B cell (primary cell): Measurements from ENCODE around the gene ADGRE1. TPM values are rescaled to one million over a fixed set of nuclear protein-coding genes. Genes with fewer than 3 reads are reported as not detected.

Experiments
- ATAC-seq: fragments of 200-7000 bp; cut with Tn5 transposase; one replicate; pipeline ENCODE4 v1.10.0; 2021; ENCODE audit warnings: low read depth, mild to moderate bottlenecking, moderate number of reproducible peaks, moderate library complexity
- CTCF ChIA-PET: fragments of 350-600 bp; sonication (Branson Sonifier 250); formaldehyde crosslinking; loops from one replicate; lab custom pipeline; 2021; ENCODE audit warnings: antibody characterized with exemption, inconsistent platforms; lab: Charles Lee
- POLR2A ChIA-PET: fragments of 350-600 bp; sonication (Branson Sonifier 250); formaldehyde crosslinking; loops from one replicate; lab custom pipeline; 2021; ENCODE audit warnings: antibody characterized with exemption; lab: Charles Lee
- DNase-seq: peaks from one replicate; pipeline ENCODE4 v3.0.0; 2013
- H2AFZ ChIP-seq: 2 replicates; pipeline ENCODE4 v1.6.1; 2012; ENCODE audit warnings: mild to moderate bottlenecking, low read depth, low read length; ENCODE audit not compliant: insufficient read depth, poor library complexity, severe bottlenecking
- H3K27ac ChIP-seq, 2 donors: 1 replicate in 1 of 2; 2 replicates in 1 of 2; pipeline ENCODE4 v1.5.1; 2012 to 2013; ENCODE audit warnings: low read length in 2 of 2, mild to moderate bottlenecking in 2 of 2, moderate library complexity in 1 of 2
- H3K27me3 ChIP-seq, 4 experiments: fragments of 200-600 bp in 1 of 4; sonication (generic) in 1 of 4; replicated peaks in 1 of 4; 1 replicate in 2 of 4; 2 replicates in 2 of 4; pipeline versions ENCODE4 v1.6.1 to v1.7.0; 2013 to 2016; ENCODE audit warnings: low read length in 3 of 4, mild to moderate bottlenecking in 2 of 4, mixed read lengths in 1 of 4, moderate library complexity in 1 of 4; ENCODE audit not compliant: insufficient read depth in 4 of 4, control insufficient read depth in 3 of 4; ENCODE audit errors: control extremely low read depth in 1 of 4
- H3K36me3 ChIP-seq, 2 experiments: replicated peaks in 1 of 2; 1 replicate in 1 of 2; 2 replicates in 1 of 2; pipeline versions ENCODE4 v1.6.1 to v1.7.1; 2013; ENCODE audit warnings: low read length in 1 of 2; ENCODE audit not compliant: insufficient read depth in 2 of 2, control insufficient read depth in 1 of 2; ENCODE audit errors: control extremely low read depth in 1 of 2, extremely low read depth in 1 of 2
- H3K4me1 ChIP-seq, 2 donors: fragments of 200-600 bp in 1 of 2; sonication (generic) in 1 of 2; 1 replicate in 1 of 2; 2 replicates in 1 of 2; pipeline versions ENCODE4 v1.5.1 to v1.6.1; 2013 to 2017; ENCODE audit warnings: low read length in 2 of 2; ENCODE audit not compliant: control insufficient read depth in 2 of 2, insufficient read depth in 2 of 2
- H3K4me2 ChIP-seq: replicated peaks from 2 replicates; pipeline ENCODE3; 2012; ENCODE audit warnings: mild to moderate bottlenecking, low read depth, low read length; ENCODE audit not compliant: poor library complexity, severe bottlenecking
- H3K4me3 ChIP-seq, 5 experiments: fragments of 200-600 bp in 1 of 5; sonication (generic) in 1 of 5; 1 replicate in 3 of 5; 2 replicates in 2 of 5; pipeline versions ENCODE4 v1.5.1 to v1.7.0; 2011 to 2016; ENCODE audit warnings: low read length in 4 of 5, mild to moderate bottlenecking in 4 of 5, low read depth in 2 of 5, control low read depth in 1 of 5, moderate library complexity in 1 of 5; ENCODE audit not compliant: insufficient read depth in 1 of 5; ENCODE audit errors: control extremely low read depth in 1 of 5, extremely low read depth in 1 of 5
- H3K79me2 ChIP-seq: fragments of 200-600 bp; sonication (generic); one replicate; pipeline ENCODE4 v1.6.0; 2016; ENCODE audit warnings: low read length; ENCODE audit not compliant: control insufficient read depth, insufficient read depth
- H3K9ac ChIP-seq: fragments of 200-600 bp; sonication (generic); 2 replicates; pipeline ENCODE4 v1.6.1; 2017; ENCODE audit warnings: mild to moderate bottlenecking, low read length, moderate library complexity
- H3K9me3 ChIP-seq, 3 donors: one replicate each; pipeline versions ENCODE4 v1.6.1 to v1.7.1; 2013; ENCODE audit warnings: low read length in 2 of 3; ENCODE audit not compliant: control insufficient read depth in 2 of 3, insufficient read depth in 1 of 3; ENCODE audit errors: control extremely low read depth in 1 of 3
- H4K20me1 ChIP-seq: 2 replicates; pipeline ENCODE4 v1.6.0; 2012; ENCODE audit warnings: mild to moderate bottlenecking, low read length; ENCODE audit not compliant: insufficient read depth, control insufficient read depth, poor library complexity, severe bottlenecking
- H3K27ac Mint-ChIP-seq: one replicate; pipeline ENCODE4 v1.8.0; 2021; ENCODE audit warnings: mixed read lengths
- H3K27me3 Mint-ChIP-seq: one replicate; pipeline ENCODE4 v1.8.0; 2021; ENCODE audit warnings: mixed read lengths
- H3K4me1 Mint-ChIP-seq: one replicate; pipeline ENCODE4 v1.8.0; 2021; ENCODE audit warnings: mixed read lengths
- H3K4me3 Mint-ChIP-seq: one replicate; pipeline ENCODE4 v1.8.0; 2021; ENCODE audit warnings: mixed read lengths
- H3K9me3 Mint-ChIP-seq: one replicate; pipeline ENCODE4 v1.8.0; 2022; ENCODE audit warnings: mixed read lengths; ENCODE audit not compliant: insufficient read depth
- CTCF ChIP-seq: fragments of 200-600 bp; IDR thresholded peaks from one replicate; pipeline ENCODE4 v1.8.0; 2022; ENCODE audit warnings: antibody characterized with exemption, mild to moderate bottlenecking
- EZH2 ChIP-seq: IDR thresholded peaks from 2 replicates; pipeline ENCODE4 v1.6.1; 2012; ENCODE audit warnings: borderline replicate concordance, low read depth, mild to moderate bottlenecking, moderate library complexity, low read length; ENCODE audit not compliant: insufficient read depth, poor library complexity, severe bottlenecking
- WGBS: methylation state at CpG from one replicate; pipeline ENCODE4 v1.1.5; 2013; ENCODE audit warnings: missing lambda C conversion rate; ENCODE audit not compliant: insufficient coverage; 5-methylcytosine and 5-hydroxymethylcytosine counted together
- intact Hi-C: fragments of 100-400 bp; cut with micrococcal nuclease; formaldehyde crosslinking; loops from one replicate; pipeline ENCODE4 v1.10.0; 2022
- polyA plus RNA-seq: library from polyadenylated mRNA; depleted of rRNA; stranded (reverse); fragments of >200 nt; gene quantifications from 2 replicates; pipeline ENCODE4 v1.2.3, GENCODE V29; 2012
- total RNA-seq, 2 donors: library from RNA; stranded (reverse); fragments of 120-200 nt in 1 of 2; gene quantifications; 1 replicate in 1 of 2; 2 replicates in 1 of 2; pipeline versions ENCODE4 v1.2.3 to v1.2.4, GENCODE V29; 2013 to 2022

The ADGRE1 gene
- total and polyA plus RNA-seq, 2 donors (not counting 1 experiment from before 2014, with no cell fraction given) = 0.21 TPM; not detected in 1

- no peak for ATAC-seq
Measured at GRCh38 chr19:6891761-6892385, 4.5 kb downstream of the ADGRE1 start.

More at GRCh38 chr19:6891761-6892385, 4.5 kb downstream of the ADGRE1 start:
- CTCF ChIA-PET = no interaction called here
- POLR2A ChIA-PET = no interaction called here
- Histone ChIP-seq H3K9me3 (peaks cover 0 to 13% (median 8%) of the 10 kb centered on the region in 3 donors), H3K9ac (no peak overlapping the region), H3K4me3 (no peak overlapping the region), H3K79me2 (no peaks in the 10 kb centered on the region), H3K4me2 (peak overlapping the region; percentile 44), H3K4me1 (peaks cover 8 to 14% of the 10 kb centered on the region in 2 donors), H2AFZ (peak overlapping the region; percentile 74), H3K36me3 (no peaks in the 10 kb centered on the region), H4K20me1 (no peaks in the 10 kb centered on the region), H3K27ac (peak overlapping the region in 1 of 2 donors; percentile 8), H3K27me3 (peaks cover 0 to 5% (median 2%) of the 10 kb centered on the region in 4 experiments)
- peak overlapping the region; percentile 42 for H3K27ac Mint-ChIP-seq
- WGBS = 36% methylated on average over 5 of the region's 8 CpGs
- peak overlapping the region; percentile 1 for H3K4me3 Mint-ChIP-seq
- peak; percentile 24 for DNase-seq
- peaks cover 24% of the 10 kb centered on the region for H3K27me3 Mint-ChIP-seq
- peaks cover 11% of the 10 kb centered on the region for H3K9me3 Mint-ChIP-seq
- intact Hi-C loops = no loop called here
- peaks cover 19% of the 10 kb centered on the region for H3K4me1 Mint-ChIP-seq
- TF ChIP-seq EZH2 (no peak), CTCF (no peak)
